Stimulated activated CD8-positive, alpha-beta memory T cell treated with anti-CD3 and anti-CD28 coated beads, Interleukin-15, amount 100 ng/mL, for 24 hours (primary cell): ENCODE results near the gene CSNK1D.

Source experiments
- DNase-seq: peaks from one replicate; pipeline ENCODE4 v3.0.0-alpha.2; 2020; ENCODE audit warnings: low read depth

The CSNK1D gene

DNA sequence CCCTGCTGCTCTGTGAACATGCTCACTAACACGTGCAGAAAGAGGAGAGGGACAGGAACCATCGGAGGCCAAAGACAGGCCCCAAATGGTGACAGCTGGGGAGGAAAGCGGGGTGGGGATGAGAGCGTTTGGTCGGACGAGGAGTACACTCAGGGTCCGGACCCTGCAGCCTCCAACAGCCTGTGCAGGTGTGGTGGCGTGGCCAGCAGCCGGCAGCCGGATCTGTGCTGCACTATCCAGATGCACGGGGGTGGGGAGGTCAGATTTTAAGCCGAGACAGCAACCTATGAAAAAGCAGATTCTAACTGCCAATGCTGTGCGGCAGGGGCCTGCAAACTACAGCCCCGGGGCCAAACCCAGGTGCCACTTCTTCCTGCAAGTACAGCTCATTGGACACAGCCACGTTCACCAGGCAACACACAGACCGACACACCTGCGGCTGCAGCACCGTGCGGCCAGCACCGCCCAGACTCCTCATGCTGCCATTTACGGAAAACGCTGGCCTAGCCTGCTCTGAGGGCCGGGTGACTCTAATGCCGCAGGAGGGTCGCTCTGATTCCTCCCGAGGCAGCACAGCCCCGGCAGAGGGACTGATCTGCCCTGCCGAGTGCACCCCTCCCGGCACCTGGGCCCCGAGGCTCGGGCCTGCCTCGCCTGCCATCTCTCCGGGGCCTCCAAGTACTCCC lies 23.5 kb downstream of the CSNK1D start:
- DNase-seq, result no peak

DNA sequence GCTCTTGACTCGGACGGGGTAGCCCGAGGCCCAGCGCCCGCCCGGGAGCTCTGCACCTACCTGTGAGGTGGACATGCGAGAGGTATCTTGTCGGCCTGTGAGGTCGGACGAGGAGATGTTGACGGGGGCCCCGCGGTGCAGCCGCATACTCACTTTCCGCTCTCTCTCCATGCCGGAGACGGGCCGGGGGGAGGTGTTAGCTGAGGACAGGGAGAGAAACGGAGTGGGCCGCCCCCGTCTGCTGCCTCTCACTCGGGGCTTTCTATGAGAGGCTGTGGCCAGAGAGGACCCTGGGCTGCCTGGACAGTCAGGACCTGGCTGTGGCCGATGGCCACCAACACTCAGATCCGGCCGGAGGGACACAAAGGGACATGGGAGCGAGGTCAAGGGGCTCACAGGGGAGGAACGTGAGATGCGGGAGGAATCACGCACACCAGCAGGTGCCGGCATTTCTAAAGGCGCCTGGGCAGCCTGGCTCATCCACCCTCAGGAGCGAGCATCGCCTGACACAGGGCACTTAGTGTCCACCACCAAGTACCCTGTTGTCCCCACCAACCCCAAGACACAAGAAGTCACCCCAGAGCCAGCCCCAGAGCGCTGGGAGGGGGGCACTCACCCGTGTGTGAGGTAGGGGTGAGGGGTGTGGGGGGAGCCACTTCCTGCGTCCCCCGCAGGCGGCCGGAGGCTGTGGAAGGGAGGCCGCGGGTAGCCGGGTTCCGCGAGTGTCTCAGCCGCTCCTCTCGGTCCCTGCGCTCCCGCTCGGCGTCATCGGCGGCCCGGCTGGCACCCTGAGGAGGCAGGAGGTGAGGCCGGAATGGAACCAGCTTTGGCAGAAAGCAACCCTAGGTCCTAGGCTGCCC lies 24.5 kb downstream of the CSNK1D start:
- DNase-seq, result no peak

DNA sequence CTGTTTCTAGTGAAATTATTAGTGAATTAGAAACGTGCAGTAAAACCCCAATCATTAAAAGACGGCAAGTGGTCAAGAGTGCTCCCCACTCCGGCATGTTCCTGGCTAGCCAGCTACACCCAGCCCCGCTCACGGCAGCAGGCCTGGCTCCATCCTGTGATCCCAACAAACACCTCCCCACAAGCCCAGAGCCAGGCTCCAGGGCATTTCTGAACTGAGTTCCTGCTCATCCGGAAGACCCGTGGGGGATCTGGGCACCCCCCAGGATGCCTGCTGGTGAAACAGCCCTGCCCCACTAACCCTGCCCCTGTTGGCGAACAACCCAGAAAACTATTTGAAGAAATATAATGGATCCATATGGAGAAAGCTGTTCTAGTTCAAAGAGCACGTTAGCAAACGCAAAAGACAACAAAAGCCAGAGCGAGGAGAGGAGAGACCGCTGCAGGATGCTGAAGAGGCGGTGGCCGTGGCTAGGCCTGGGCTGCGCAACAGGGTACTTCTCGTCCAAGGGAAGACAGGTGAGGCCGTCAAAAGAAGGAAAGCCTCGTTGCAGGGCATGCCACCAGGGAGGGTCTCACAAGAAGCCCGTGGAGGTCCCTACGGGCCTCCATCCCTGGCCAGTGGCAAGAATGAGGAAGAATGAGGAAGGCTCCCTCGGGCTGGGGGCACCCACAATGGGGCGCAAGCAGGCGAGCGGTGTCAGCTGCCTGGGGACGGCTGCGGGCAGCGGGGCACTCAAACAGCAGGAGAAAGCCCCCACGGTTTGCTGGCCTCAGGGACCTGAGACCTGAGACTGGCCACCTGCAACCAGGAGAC lies 25.4 kb downstream of the CSNK1D start:
- no peak for DNase-seq

DNA sequence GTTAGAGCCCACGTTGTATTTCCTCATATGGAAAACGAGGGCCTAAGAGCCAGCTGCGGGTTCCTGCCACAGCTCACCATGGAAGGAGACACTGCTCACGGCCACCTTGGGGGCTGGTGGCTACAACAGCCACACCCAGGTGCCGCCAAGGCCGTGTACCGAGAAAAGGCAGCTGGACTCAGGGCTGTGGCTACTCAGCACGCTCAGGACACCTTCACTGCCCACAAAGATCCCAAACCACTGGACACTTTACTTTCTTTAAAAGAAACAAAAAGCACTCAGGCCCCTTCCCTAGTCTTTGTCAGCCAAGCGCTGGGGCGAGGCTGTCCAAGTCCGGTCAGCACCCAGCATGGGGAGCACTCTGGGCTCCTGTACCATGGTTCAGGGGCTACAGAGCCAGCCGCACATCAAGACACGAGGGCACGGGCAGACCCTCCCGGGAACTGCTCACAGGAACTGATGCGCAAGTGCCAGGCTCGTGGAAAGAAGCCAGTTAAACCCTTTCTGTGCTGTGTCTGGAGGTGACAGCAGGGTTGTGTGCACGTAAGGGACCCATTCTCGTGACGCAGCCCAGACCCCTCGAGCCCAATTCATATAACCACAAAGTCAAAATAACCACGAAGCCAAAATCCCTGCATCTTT lies 26.2 kb downstream of the CSNK1D start:
- no peak for DNase-seq

DNA sequence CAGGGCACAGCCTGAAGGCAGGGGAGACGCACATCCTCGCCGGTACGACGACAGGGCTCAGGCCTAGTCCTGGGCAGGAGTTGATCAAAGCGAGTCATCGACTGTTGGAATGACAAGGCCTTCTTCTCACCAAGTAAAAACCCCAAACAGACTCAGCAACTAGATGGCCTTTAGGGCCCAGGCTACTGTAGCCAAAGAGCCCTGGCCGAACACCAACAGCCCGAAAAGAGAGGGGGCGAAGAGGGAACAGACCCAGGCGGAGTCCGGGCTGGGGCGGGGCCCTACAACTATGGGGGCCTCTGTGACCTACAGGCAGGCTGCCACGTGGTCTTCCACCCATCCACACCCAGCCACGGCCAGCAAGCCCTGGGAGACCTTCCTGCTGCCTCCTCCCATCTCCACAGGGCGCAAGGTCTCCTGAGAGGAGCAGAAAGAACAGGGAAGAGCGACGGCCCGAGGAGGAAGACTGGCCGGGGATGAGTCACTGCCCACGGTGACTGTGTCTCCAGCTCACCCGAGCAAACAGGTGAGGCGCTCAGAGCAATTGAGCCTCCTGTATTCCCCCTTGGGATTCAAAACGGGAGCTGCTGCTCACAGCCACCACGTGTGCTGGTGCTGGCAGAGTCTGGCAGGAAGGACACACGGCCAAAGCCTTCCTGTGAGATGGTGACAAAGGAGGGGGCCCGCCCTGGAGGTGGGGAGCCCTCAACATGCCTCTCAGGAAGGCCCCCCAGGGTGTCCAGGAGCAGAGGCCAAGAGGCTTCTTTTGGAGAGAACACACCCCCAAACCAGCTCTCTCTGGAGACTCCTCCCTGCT lies 26.9 kb downstream of the CSNK1D start:
- DNase-seq, result no peak

DNA sequence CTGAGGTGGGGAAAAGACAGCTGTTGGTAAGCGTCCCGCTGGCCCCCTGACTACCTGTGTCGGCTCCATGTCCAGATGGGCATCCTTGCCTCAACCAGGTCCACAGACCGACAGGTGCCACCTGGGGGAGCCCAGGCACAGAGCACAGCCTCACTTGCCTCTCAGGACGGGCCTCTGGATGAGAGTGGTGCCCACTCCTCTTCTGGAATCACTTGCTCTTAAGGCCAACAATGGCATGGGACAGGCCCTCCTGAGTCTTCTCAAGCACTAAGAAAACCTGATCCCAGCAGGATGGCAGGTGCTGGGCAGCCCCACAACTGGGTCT lies 27.5 kb downstream of the CSNK1D start:
- no peak for DNase-seq

DNA sequence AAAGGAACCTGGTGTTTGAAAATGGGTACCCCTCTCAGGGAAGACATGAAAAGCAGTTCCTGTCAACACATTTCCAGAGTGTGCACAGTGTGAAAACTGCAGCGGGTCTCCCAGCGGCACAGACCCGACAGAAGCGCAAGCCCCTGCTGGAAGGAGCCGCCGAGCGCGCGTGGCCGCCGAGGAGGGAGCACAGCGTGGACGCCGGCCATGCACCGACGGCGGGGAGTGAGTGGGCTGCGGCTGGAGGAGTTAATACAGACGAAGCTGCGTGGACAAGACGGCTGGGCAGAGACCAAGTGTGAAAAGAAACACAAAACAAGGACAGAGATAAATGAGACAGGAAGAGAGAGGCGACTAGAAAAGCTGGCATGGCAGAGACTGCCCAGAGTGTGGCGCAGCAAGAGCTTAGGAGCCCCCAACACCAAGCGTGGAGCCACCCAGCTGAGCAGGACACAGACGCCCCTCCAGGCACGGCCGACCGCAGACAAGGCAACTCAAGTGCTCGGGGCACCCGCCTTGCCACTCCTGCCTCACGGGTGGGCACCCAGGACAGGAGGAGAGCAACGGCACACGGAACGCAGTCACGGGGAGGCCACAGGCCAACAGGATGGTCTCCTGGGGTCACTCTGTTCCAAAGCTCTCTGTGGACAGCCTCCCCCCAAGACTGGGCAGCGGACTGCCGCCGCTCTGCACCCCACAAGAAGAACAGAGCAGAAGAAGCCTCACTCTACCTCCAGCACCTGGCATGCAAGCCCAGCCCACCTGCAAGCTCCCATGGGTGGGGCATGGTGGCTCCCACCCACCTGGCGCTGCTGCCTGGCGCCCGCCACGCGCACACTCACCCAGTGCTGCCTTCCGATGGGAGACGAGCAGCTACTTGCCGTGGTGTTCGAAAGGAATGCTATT lies 28.1 kb downstream of the CSNK1D start:
- no peak for DNase-seq

DNA sequence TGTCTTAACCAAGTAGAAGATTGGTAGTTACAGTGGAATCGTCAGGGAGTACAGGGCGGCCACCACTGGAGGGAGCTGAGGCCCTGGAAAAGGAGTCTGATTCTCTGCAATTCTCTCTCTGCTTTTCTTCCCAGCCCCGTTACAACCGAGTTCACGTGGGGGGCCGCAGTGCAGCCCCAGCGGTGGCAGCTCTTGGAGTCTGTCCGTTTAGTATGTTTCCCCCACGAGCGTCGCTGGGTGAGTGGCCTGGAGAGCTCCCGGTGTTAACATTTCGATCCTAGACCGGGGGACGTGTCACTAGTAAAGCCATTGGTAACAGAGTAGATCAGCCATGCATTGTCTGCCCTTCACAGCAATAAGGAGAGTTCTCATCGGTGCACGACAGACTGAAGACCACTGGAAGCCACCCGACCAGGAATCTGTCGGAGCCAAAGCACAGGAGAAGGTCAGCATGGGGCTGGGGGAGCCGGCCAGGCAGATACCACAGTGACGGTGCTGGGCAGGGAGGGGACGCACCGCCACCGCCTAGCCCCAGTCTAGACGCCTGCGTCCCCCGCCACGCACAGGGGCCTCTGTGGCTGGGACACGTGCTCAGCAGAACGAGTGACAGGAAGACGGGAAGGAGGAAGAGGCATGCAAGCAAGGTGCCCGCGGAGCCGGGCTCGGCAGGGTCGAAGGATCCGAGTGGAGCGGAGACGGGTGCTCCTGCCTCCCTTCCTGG lies 28.9 kb downstream of the CSNK1D start:
- no peak for DNase-seq

DNA sequence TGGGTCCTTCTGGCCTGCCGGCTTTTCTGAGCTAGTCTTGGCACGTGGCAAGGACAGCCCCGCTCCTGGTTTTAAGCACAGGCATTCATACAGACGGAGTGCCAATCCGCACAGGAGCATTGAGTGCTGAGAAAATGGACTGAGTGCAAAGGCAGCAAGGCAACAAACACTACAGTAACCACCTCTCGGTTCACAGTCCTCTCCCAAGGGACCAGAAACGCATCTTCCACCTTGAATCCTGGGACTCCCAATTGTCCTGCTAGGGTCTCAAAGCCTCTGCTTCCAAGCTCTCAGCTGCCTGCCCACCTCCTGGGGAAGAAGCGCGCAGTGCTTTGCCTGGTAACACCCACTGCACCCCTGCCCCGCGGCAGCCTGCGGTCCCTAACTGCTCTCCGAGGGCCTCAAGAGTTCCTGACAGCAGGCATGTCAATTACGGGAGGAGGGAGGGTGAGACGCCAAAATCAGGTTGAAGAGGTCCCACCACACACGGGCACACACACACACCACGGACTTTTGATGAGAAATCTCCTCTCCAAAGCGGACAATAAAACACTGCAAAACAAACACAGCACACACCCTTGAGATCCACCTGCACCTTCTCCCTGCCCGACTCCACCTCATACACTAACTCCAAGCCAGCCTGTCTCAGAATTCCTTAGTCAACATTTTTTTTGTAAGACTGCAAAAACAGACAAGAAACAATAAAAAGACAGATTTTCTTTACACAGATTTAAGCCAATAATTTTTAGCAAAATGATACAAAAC lies 29.7 kb downstream of the CSNK1D start:
- DNase-seq, result no peak

DNA sequence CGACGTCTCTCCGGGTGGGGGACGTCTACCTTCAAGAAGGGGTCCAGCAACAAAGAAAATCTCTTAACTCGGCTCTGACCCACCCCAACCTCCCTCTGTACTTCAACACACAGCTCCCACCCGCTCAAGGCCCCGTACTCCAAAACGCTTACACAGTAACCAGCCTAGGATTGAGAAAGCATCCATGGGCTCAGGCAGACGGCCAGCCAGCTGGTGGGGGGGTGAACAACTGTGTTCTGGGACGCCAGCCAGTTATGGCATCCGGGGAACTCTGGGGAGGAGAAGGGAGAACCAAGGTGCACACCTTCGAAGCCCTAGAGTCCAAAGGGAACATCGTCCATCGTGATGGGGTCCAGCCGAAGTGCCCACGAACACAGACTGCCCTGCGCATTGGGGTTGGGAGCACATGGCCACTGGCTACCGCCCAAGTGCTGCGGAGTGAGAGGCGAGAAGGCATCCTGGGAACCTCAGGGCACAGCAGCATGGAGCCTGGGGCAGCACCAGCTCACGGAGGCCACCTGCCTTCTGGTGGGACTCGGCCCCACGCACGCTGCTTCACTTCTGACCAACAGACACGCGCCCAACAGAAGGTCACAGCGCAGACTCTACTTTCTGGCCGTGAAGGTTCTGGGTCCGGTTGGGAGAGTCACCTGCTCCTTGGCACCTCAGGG lies 30.4 kb downstream of the CSNK1D start:
- DNase-seq, result no peak

DNA sequence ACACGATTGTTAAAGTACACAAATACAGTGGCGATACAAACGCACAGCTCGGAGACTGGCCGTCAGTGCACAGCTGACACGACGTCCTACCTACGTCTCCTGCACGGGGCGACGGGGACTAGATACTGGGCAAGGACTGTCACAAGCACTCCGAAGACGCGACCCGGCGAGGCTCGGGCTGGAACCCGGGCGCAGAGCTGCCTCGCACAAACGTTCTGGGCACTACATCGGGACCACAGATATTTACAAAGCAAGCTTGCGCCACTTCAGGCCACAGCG lies 30.9 kb downstream of the CSNK1D start:
- no peak for DNase-seq

DNA sequence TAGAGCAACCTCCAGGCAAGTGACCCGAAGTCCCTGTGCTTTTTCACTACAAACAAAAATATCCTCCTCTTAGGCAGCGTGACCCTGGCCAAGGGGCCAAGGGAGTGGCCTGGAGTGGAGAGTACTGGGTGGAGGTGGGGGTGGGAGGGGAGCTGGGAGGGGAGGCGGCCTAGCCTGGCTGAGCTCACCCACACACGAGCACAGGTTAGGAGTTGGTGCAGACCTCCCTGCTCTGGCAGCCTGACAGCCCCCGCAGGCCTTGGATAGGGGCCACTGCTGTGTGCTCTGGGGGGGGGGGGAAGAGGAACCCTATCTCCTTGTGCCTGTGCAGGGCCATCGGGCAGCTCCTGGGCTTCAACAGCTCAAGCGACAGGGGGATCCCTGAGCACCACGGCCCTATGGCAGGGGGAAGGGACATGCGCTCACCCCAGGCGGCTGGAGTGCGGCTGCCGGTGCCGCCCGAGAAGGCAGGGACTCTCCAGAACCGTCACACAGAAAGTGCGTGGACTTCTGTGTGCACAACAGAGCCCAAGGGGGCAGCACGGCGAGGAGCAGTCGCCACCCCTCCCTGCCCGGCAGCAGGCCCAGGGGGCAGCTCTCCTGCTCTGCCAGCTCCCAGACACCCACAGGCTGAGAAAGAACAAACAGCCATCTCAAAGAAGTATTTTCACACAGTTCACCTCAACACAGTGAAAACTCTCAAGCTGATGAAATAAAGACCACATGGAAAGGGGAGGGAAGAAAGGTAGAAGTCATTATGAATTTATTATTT lies 31.4 kb downstream of the CSNK1D start:
- no peak for DNase-seq

DNA sequence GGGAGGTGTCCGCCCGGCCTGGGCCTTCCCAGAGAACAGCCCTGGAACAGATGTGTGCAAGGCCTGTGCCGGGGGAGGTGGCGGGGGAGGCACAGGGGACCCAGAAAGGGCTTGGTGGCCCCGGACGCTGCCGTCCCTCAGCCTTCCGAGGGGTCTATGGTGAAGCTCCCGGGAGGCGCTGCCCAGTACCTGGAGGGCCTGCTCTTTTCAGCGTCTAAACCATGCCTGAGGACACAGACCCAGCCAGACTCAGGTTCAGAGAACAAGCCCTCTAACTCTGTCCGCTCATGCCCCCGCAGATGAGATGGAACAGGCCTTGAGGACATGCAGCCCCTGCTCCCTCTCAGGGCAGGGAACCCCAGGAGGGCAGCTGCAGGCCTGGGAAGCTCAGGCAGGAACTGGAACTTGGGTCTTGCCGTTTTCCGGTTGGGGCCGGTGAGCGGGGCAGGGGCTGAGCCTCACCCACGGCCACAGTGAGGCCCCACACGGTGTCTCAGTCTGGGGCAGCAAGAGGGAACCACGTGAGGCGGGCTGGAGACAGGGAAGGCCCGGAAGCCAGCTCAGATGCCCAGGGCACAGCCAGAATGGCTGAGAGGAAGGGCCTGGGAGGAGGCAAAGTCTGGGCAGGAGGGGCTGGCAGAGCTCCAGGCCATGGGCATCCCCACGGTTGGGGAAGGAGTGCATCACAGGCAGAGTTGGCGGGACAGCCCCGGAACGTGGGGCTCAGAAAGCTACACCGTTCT lies 32.1 kb downstream of the CSNK1D start:
- DNase-seq, result no peak

DNA sequence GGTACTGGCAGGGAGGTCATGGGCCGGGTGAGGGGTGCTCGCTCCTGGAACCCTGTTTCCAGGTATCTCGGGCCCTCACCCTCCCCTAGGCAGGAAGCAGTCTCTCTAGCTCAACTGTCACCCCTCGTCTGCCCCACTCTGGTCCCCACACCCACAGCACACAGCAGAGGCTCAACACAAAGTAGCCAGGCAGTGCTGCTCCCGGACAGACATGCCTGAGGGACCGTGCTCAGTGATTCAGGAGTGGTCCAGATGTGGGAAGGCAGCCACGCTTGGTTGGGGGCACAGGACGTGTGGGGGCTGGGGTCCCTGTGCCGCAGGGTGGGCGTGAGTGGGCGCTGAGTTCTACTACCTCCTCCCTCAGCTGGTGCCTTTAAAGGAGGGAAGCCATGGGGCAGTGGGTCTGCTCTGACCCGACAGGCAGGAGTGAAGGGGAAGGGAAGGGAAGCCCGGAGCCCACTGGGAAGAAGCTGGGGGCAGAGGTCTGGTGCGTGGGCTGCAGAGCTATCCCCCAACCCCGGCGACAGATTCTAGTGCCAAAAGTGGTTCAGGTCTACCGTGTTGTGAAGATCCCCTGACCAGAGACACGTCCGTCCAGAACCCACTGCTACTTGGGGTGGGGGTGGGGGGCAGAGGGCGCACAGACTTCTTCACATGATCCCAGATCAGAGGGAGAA lies 32.9 kb downstream of the CSNK1D start:
- no peak for DNase-seq

DNA sequence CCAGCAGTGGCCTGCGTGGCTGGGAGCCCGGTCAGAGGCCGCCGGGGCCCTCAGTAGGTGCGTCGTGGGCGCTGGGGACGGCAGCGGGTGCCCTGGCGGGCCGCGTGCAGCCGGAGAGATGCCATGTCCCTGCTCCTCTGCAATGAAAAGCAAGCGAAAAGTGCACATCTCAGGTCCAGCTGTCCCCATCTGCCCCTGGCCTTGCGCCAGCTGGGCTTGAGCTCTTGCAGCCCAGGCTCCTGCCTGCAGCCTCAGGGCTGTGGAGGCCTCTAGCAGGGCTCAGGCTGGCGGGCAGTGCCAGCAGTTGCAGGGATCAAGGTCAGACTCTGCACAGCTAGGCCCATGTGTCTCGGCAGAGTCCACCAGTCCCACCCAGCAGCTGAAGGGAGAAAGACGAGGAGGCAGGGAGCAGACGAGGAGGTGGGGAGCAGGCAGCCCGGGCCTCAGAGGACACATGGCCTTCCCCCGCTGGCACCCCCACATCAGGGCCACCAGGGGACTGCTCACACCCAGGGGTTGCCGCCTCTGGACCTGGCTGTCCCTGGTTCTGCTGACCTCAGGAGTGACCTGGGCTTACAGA lies 33.5 kb downstream of the CSNK1D start:
- DNase-seq, result no peak

DNA sequence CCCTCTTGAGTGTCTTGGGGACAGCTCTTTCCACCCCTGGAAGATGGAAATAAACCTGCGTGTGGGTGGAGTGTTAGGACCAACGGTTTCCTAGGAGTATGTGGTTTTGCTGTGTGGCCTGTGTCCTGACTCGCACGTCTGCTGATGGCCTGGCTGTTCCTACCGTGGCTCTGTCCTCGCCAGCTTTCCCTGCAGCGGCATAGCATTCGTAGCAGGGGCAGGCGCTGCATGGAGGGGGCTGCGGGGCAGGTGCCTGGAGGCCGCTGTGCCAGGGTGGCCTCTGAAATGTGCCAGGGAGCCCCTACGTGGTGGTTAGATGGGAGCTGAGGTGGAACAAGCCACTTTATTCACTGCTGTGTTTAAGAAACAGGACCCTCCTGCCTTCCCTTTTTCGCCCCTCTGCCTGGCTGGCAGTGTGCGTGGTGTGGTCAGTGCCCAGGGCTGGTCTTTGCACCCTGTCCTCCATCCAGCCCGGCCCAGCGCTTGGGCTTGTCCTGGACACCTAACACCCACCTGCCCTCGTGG lies 34.0 kb downstream of the CSNK1D start:
- no peak for DNase-seq
